Measurements from ENCODE around the gene GOLGA7B.
A peak's percentile ranks its signal among the peaks of the same experiment; 100 is the strongest.

The GOLGA7B gene

DNA sequence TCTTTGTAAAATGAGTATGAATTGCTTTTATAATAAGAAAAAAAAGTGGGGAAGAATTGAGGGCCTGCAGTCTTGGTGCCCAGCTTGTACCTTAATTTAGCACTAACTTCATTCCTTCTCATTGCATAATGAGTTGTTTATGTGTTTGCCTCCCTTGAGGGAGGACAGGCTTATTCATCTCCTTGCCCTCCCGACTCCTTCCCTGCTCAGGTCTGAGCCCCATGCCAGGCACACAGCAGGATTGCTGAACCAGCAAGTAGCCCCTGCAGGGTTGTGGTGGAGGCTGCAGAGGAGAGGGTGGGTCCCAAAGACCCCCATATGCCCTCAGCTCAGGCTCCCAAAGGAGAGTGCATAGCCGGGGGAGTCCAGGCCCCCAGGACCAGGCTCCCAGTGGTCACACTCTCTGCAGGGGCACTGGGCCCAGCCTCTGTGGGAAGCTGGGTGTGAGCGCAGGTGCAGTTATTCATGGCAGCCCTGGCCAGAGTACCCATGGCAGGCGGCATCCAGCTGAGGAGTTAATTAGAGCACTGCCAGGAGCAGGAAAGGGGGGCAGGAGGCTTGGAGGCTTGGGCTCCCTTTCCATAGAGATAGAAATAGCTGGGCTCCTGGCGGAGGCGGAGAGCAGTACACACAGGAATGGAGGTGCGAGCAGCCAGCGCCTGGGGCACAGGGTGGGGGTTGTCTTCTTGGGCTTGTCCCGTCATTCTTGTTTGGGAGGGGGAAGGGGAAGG, 28.2 kb upstream of the GOLGA7B start:
- TF ChIP-seq, protein P1, sequence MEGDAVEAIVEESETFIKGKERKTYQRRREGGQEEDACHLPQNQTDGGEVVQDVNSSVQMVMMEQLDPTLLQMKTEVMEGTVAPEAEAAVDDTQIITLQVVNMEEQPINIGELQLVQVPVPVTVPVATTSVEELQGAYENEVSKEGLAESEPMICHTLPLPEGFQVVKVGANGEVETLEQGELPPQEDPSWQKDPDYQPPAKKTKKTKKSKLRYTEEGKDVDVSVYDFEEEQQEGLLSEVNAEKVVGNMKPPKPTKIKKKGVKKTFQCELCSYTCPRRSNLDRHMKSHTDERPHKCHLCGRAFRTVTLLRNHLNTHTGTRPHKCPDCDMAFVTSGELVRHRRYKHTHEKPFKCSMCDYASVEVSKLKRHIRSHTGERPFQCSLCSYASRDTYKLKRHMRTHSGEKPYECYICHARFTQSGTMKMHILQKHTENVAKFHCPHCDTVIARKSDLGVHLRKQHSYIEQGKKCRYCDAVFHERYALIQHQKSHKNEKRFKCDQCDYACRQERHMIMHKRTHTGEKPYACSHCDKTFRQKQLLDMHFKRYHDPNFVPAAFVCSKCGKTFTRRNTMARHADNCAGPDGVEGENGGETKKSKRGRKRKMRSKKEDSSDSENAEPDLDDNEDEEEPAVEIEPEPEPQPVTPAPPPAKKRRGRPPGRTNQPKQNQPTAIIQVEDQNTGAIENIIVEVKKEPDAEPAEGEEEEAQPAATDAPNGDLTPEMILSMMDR (IDR thresholded peaks at IDR 0.05; ENCODE audit: insufficient read depth, low read depth, low read length, missing control alignments) = no peak
- H3K4me3 ChIP-seq (ENCODE audit: low read length) = no peak overlapping the region
- no peak for DNase-seq (ENCODE audit: low read depth)

DNA sequence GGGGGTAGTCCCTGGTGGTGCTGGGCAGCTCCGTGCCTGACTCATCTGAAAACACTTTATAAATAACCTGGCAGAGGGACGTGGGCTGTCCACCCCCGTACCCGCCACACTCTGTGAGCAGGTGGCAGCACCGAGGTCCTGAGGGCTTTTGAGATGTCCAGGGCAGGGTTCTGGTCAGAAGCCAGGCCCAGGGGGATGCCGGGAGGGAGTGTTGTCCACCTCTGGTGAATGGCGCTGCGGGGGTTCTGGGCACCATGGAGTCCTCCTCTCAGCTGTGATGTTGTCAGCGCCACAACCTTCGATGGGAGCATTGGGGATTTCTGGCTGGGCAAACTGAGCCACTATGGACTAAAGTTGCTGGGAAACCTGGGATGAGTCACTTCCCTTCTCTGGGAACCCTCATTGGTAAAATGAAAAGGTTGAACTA, 27.4 kb upstream of the GOLGA7B start:
- H3K4me3 ChIP-seq (ENCODE audit: low read length) = no peak overlapping the region
- DNase-seq (ENCODE audit: low read depth) = peak; percentile 59

DNA sequence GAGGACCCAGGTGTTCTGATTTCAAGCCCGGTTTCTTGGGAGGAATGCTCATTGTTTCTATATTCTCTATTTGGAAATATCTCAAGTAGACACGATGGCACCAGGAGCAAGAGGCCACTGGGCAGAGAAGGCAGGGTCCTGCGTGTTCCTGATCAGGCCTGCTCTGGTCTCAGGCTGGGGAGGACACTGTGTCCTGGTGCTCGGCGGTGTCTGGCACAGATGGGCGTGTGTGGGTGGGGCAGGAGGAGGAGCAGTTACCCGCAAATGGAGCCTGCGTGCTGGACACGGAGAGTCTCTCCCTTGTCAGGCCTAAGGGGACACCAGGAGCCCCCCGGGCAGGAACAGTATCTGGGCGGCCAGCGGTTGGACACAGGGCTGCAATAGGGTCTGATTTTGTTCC, 25.9 kb upstream of the GOLGA7B start:
- TF ChIP-seq, protein P1 (IDR thresholded peaks at IDR 0.05; ENCODE audit: insufficient read depth, low read depth, low read length, missing control alignments) = no peak
- no peak for DNase-seq (ENCODE audit: low read depth)
- H3K4me3 ChIP-seq (ENCODE audit: low read length) = no peak overlapping the region

More for the DNA sequence above, 27.4 kb upstream of the GOLGA7B start:
- TF ChIP-seq, protein P1 (IDR thresholded peaks at IDR 0.05; ENCODE audit: insufficient read depth, low read depth, low read length, missing control alignments) = no peak

DNA sequence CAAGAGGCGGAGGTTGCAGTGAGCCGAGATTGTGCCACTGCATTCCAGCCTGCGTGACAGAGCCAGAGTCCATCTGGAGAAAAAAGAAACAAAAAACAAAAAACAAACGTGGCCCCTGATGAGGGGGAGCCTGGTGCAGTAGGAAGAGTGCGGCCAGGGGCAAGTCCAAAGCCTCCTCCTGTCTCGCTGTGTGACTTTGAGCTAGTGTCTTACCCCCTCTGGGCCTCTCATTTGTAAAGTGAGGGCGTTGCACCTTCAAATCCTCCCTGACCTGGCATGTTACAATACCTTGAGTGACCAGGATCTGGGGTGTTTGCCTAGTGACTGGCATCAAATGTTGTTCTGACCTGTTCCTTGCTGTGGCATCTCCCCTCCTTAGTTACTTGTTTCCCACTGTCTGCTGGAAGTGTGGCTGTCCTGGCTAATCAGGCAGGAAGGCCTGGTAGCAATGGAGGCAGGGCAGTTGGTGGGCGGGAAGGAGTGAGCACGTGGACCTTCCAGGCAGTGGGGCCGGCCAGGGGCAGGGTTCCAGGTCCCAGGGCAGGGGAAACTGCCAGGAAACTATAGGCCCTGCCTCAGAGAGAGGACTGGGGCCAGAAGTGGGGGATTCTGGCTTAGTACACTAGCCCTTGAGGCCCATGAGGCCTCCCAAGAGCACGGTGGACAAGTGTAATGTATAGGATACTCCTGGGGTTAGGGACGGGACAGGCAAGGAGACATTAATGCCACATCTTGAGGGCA, 24.5 kb upstream of the GOLGA7B start:
- DNase-seq (ENCODE audit: low read depth) = no peak
- no peak overlapping the region for H3K4me3 ChIP-seq (ENCODE audit: low read length)
- TF ChIP-seq, protein P1 (IDR thresholded peaks at IDR 0.05; ENCODE audit: insufficient read depth, low read depth, low read length, missing control alignments) = no peak

DNA sequence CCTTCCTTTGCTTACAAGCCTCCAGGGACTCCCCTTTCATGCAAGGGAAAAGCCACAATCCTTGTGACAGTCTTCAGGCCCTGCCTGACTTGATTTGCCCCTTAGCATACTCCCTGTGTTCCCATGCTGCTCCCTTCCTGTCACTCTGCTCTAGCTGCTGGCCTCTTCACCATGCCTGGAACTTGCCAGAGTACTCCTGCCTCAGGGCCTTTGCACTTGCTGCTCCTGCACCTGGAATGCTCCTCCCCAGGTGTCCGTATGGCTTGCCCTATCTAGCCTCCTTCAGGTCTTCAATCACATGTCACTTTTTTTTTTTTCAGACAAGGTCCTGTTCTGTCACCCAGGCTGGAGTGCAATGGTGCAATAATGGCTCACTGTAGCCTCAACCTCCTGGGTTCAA, 22.8 kb upstream of the GOLGA7B start:
- H3K4me3 ChIP-seq (ENCODE audit: low read length) = no peak overlapping the region
- TF ChIP-seq, protein P1 (IDR thresholded peaks at IDR 0.05; ENCODE audit: insufficient read depth, low read depth, low read length, missing control alignments) = no peak

DNA sequence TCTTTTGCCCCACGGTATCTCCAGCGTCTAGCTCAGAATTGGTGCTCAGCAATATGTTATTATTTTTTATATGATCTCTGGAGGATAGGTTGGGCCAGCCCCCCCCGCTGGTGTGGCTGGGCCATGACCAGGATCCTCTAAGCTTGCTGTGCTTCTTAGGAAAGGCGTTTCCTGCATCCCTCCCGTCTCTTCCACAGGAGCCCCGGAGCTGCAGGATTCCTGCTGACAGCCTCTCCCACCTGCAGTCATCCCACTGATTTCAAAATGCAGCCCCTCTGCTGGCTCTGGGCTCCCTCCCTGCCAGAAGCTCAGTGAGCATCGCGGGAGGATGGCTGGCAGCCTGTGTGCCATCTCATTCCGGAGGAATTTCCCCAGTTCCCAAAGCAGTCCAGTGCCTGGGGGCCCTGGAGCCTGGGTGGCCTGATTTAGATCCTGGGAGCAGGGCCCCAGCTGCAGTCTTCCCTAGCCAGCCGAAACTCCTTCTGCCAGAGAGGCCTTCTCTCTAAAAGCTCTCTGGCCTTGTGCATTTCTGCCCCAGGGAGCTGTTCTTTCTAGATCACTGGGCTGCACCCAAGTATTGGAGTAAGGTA, 21.8 kb upstream of the GOLGA7B start:
- DNase-seq (ENCODE audit: low read depth) = peak; percentile 33
- TF ChIP-seq, protein P1 (IDR thresholded peaks at IDR 0.05; ENCODE audit: insufficient read depth, low read depth, low read length, missing control alignments) = no peak
- H3K4me3 ChIP-seq (ENCODE audit: low read length) = no peak overlapping the region

More for the DNA sequence above, 22.8 kb upstream of the GOLGA7B start:
- DNase-seq (ENCODE audit: low read depth) = no peak
